Heart left ventricle (tissue), 13 donors: ENCODE data around the gene DOCK1.

Experiments used
- CTCF ChIP-seq, 12 donors: fragments of 200-600 bp; sonication (generic) in 4 of 12; IDR thresholded peaks; one replicate each; pipeline versions ENCODE4 v1.5.0 to v1.8.0; 2018 to 2022; ENCODE audit warnings: antibody characterized with exemption in 12 of 12, mild to moderate bottlenecking in 5 of 12
- POLR2A ChIP-seq, 2 donors: fragments of 450-650 bp; IDR thresholded peaks; one replicate each; pipeline ENCODE4 v1.6.1; 2017; ENCODE audit warnings: antibody characterized with exemption in 2 of 2, mild to moderate bottlenecking in 2 of 2, moderate library complexity in 2 of 2
- donor health status: ischemic (EF 13 %, LVEDD 7.1; RV severe dilation, severe dysfunction).
- donor health status: DM: no; HTN: yes; CAD: no.
- donor health status: DM: no; HTN: no; CAD: no.
- donor health status: ischemic (EF 25% LVEDD 6.9; RV normal size, moderate dysfunction).
- donor health status: ischemic (EF 25% LVEDD 5.7; RV mildly dilated, moderate dysfunction).
- donor health status: ischemic (EF 35%, LVEDD 5.7; RV mildly dilated, moderate dysfunction).
- donor health status: nonischemic (EF 11% LVEDD 7.7; RV severe dilation, severe dysfunction).
- donor health status: DM: yes; HTN: yes; CAD: no.
- donor health status: PGD.
- donor health status: ischemic (EF 29% LVEDD 5.4; RV normal size, mild dysfunction).
- donor health status: nonischemic (EF 23%, LVEDD 6.1; RV moderate dilation, normal function).

GRCh38 chr10:126924915-126925300 is 19.7 kb downstream of the DOCK1 start:
- TF ChIP-seq CTCF (IDR thresholded peaks at IDR 0.05): no peak
- TF ChIP-seq POLR2A (IDR thresholded peaks at IDR 0.05): no peak
